ENCODE measurements around the gene CDAN1.
"Not testable (repeated sequence)": the region's sequence is repeated elsewhere in the genome, so short reads cannot be mapped to it uniquely, and the experiment has no call there.

CDAN1 gene

GRCh38 chr15:42775416-42775815, 38.5 kb upstream of the CDAN1 start:
- DNase-seq (ENCODE audit: low spot score) (no peak), ATAC-seq (ENCODE audit: low read depth) (no peak)
- peaks cover 43% of the 10 kb centered on the region for H3K36me3 ChIP-seq (ENCODE audit: low read depth)
- no peak for TF ChIP-seq CTCF (IDR thresholded peaks at IDR 0.05; ENCODE audit: poor library complexity, severe bottlenecking)
- H3K9me3 ChIP-seq (ENCODE audit: severe bottlenecking) = no peaks in the 10 kb centered on the region
- H3K4me3 ChIP-seq (ENCODE audit: severe bottlenecking) = no peak overlapping the region
- no peaks in the 10 kb centered on the region for H3K27me3 ChIP-seq (ENCODE audit: insufficient read depth, poor library complexity, severe bottlenecking)
- no peaks in the 10 kb centered on the region for H3K4me1 ChIP-seq (ENCODE audit: insufficient read depth, poor library complexity, severe bottlenecking)
- no peak overlapping the region for H3K27ac ChIP-seq (ENCODE audit: poor library complexity, severe bottlenecking)

- Histone ChIP-seq H3K27me3 (ENCODE audit: insufficient read depth, poor library complexity, severe bottlenecking) (no peaks in the 10 kb centered on the region), H3K4me1 (ENCODE audit: insufficient read depth, poor library complexity, severe bottlenecking) (no peaks in the 10 kb centered on the region), H3K9me3 (ENCODE audit: severe bottlenecking) (no peaks in the 10 kb centered on the region), H3K27ac (ENCODE audit: poor library complexity, severe bottlenecking) (no peak overlapping the region), H3K4me3 (ENCODE audit: severe bottlenecking) (no peak overlapping the region), H3K36me3 (ENCODE audit: low read depth) (peaks cover 46% of the 10 kb centered on the region)
- TF ChIP-seq CTCF (IDR thresholded peaks at IDR 0.05; ENCODE audit: poor library complexity, severe bottlenecking) = no peak
- DNase-seq (ENCODE audit: low spot score) = no peak
- ATAC-seq (ENCODE audit: low read depth) = no peak
Observed at GRCh38 chr15:42772901-42773300, 36.0 kb upstream of the CDAN1 start.

GRCh38 chr15:42772144-42772543, 35.2 kb upstream of the CDAN1 start:
- H3K36me3 ChIP-seq (ENCODE audit: low read depth) = peaks cover 41% of the 10 kb centered on the region
- H3K4me3 ChIP-seq (ENCODE audit: severe bottlenecking) = no peak overlapping the region
- ATAC-seq (ENCODE audit: low read depth) (no peak), DNase-seq (ENCODE audit: low spot score) (no peak)
- H3K4me1 ChIP-seq (ENCODE audit: insufficient read depth, poor library complexity, severe bottlenecking) = no peaks in the 10 kb centered on the region
- H3K27me3 ChIP-seq (ENCODE audit: insufficient read depth, poor library complexity, severe bottlenecking) = no peaks in the 10 kb centered on the region
- no peak overlapping the region for H3K27ac ChIP-seq (ENCODE audit: poor library complexity, severe bottlenecking)
- TF ChIP-seq CTCF (IDR thresholded peaks at IDR 0.05; ENCODE audit: poor library complexity, severe bottlenecking) = no peak
- H3K9me3 ChIP-seq (ENCODE audit: severe bottlenecking) = no peaks in the 10 kb centered on the region

GRCh38 chr15:42766109-42766508, 29.2 kb upstream of the CDAN1 start:
- H3K27me3 ChIP-seq (ENCODE audit: insufficient read depth, poor library complexity, severe bottlenecking); DNase-seq (ENCODE audit: low spot score); H3K27ac ChIP-seq (ENCODE audit: poor library complexity, severe bottlenecking); H3K4me3 ChIP-seq (ENCODE audit: severe bottlenecking); ATAC-seq (ENCODE audit: low read depth); H3K9me3 ChIP-seq (ENCODE audit: severe bottlenecking); H3K4me1 ChIP-seq (ENCODE audit: insufficient read depth, poor library complexity, severe bottlenecking): not testable (repeated sequence)
- peaks cover 13% of the 10 kb centered on the region for H3K36me3 ChIP-seq (ENCODE audit: low read depth)

- ATAC-seq (ENCODE audit: low read depth); H3K27ac ChIP-seq (ENCODE audit: poor library complexity, severe bottlenecking); H3K27me3 ChIP-seq (ENCODE audit: insufficient read depth, poor library complexity, severe bottlenecking); H3K36me3 ChIP-seq (ENCODE audit: low read depth); DNase-seq (ENCODE audit: low spot score); H3K4me1 ChIP-seq (ENCODE audit: insufficient read depth, poor library complexity, severe bottlenecking); H3K4me3 ChIP-seq (ENCODE audit: severe bottlenecking): not testable (repeated sequence)
- peaks cover 14% of the 10 kb centered on the region for H3K9me3 ChIP-seq (ENCODE audit: severe bottlenecking)
Observed at GRCh38 chr15:42764154-42764731, 27.3 kb upstream of the CDAN1 start.

- not testable (repeated sequence) for DNase-seq (ENCODE audit: low spot score); H3K4me3 ChIP-seq (ENCODE audit: severe bottlenecking); ATAC-seq (ENCODE audit: low read depth); H3K27me3 ChIP-seq (ENCODE audit: insufficient read depth, poor library complexity, severe bottlenecking); H3K4me1 ChIP-seq (ENCODE audit: insufficient read depth, poor library complexity, severe bottlenecking); H3K36me3 ChIP-seq (ENCODE audit: low read depth); H3K27ac ChIP-seq (ENCODE audit: poor library complexity, severe bottlenecking)
- peaks cover 14% of the 10 kb centered on the region for H3K9me3 ChIP-seq (ENCODE audit: severe bottlenecking)
Observed at GRCh38 chr15:42761813-42762212, 24.9 kb upstream of the CDAN1 start.

Data from RWPE2 (cell line).